H9 (cell line): ENCODE data around the gene SELENOS. TPM values are rescaled to one million over a fixed set of nuclear protein-coding genes. Genes with fewer than 3 reads are reported as not detected.

Experiments
- DNase-seq: peaks from one replicate; pipeline ENCODE4 v3.0.0-alpha.2; 2017
- H2AFZ ChIP-seq: one replicate; pipeline ENCODE4 v1.6.1; 2013; ENCODE audit warnings: mild to moderate bottlenecking, low read length, control low read depth, moderate library complexity
- H2AK5ac ChIP-seq: 2 replicates; pipeline ENCODE4 v1.6.1; 2013; ENCODE audit warnings: low read length, control low read depth, mixed read lengths; ENCODE audit not compliant: insufficient read length
- H2BK120ac ChIP-seq: one replicate; pipeline ENCODE4 v1.6.1; 2013; ENCODE audit warnings: low read depth, mild to moderate bottlenecking, low read length, control low read depth, inconsistent platforms; ENCODE audit not compliant: poor library complexity, severe bottlenecking
- H2BK12ac ChIP-seq: 2 replicates; pipeline ENCODE4 v1.6.1; 2013; ENCODE audit warnings: low read length, control low read depth, mixed read lengths, low read depth; ENCODE audit not compliant: insufficient read length
- H2BK15ac ChIP-seq: 2 replicates; pipeline ENCODE4 v1.6.1; 2013; ENCODE audit warnings: low read depth, low read length, control low read depth
- H2BK20ac ChIP-seq: one replicate; pipeline ENCODE4 v1.6.1; 2013; ENCODE audit warnings: low read depth, mild to moderate bottlenecking, low read length, control low read depth, inconsistent platforms; ENCODE audit not compliant: poor library complexity, severe bottlenecking
- H2BK5ac ChIP-seq: 2 replicates; pipeline ENCODE4 v1.6.1; 2013; ENCODE audit warnings: low read length, control low read depth, mixed read lengths; ENCODE audit not compliant: insufficient read length
- H3K14ac ChIP-seq: 2 replicates; pipeline ENCODE4 v1.6.1; 2013; ENCODE audit warnings: low read length, control low read depth; ENCODE audit not compliant: insufficient read depth
- H3K18ac ChIP-seq: 2 replicates; pipeline ENCODE4 v1.6.1; 2013; ENCODE audit warnings: low read depth, mild to moderate bottlenecking, mixed read lengths, low read length, control low read depth; ENCODE audit not compliant: insufficient read length
- H3K23ac ChIP-seq: 2 replicates; pipeline ENCODE4 v1.6.1; 2013; ENCODE audit warnings: low read length, control low read depth, mixed read lengths, low read depth; ENCODE audit not compliant: insufficient read length
- H3K23me2 ChIP-seq: 2 replicates; pipeline ENCODE4 v1.6.1; 2013; ENCODE audit warnings: low read depth, mild to moderate bottlenecking, mixed read lengths, low read length, control low read depth; ENCODE audit not compliant: insufficient read length, poor library complexity, severe bottlenecking
- H3K27ac ChIP-seq: 2 replicates; pipeline ENCODE4 v1.5.1; 2013; ENCODE audit warnings: low read length, control low read depth, mixed read lengths, low read depth; ENCODE audit not compliant: insufficient read length
- H3K27me3 ChIP-seq: 2 replicates; pipeline ENCODE4 v1.6.1; 2013; ENCODE audit warnings: low read length, control low read depth, inconsistent platforms; ENCODE audit not compliant: insufficient read depth
- H3K4ac ChIP-seq: 2 replicates; pipeline ENCODE4 v1.6.1; 2013; ENCODE audit warnings: low read depth, mild to moderate bottlenecking, control low read depth, inconsistent platforms, low read length, moderate library complexity
- H3K4me1 ChIP-seq: 2 replicates; pipeline ENCODE4 v1.6.1; 2013; ENCODE audit warnings: low read length, control low read depth, inconsistent platforms; ENCODE audit not compliant: insufficient read depth
- H3K4me2 ChIP-seq: 2 replicates; pipeline ENCODE4 v1.6.1; 2013; ENCODE audit warnings: low read length, control low read depth, mixed read lengths; ENCODE audit not compliant: insufficient read length, insufficient read depth
- H3K56ac ChIP-seq: 2 replicates; pipeline ENCODE4 v1.6.1; 2013; ENCODE audit warnings: low read depth, mild to moderate bottlenecking, mixed read lengths, low read length, control low read depth; ENCODE audit not compliant: insufficient read length
- H3K79me1 ChIP-seq: 2 replicates; pipeline ENCODE4 v1.6.1; 2013; ENCODE audit warnings: low read depth, mild to moderate bottlenecking, moderate library complexity, low read length, control low read depth, inconsistent platforms; ENCODE audit not compliant: insufficient read depth, poor library complexity, severe bottlenecking
- H3K79me2 ChIP-seq: 2 replicates; pipeline ENCODE4 v1.6.1; 2013; ENCODE audit warnings: low read length, control low read depth, inconsistent platforms; ENCODE audit not compliant: insufficient read depth
- H3K9ac ChIP-seq: 2 replicates; pipeline ENCODE4 v1.6.1; 2013; ENCODE audit warnings: low read length, control low read depth, mixed read lengths; ENCODE audit not compliant: insufficient read length; ENCODE audit errors: extremely low read depth
- H3K9me3 ChIP-seq: one replicate; pipeline ENCODE4 v1.6.1; 2013; ENCODE audit warnings: low read depth, low read length, inconsistent platforms; ENCODE audit not compliant: control insufficient read depth
- H3T11ph ChIP-seq: one replicate; pipeline ENCODE4 v1.6.1; 2013; ENCODE audit warnings: mild to moderate bottlenecking, low read length, control low read depth, inconsistent platforms
- H4K20me1 ChIP-seq: one replicate; pipeline ENCODE4 v1.6.1; 2013; ENCODE audit not compliant: control insufficient read depth, insufficient read length, insufficient read depth
- H4K5ac ChIP-seq: 2 replicates; pipeline ENCODE4 v1.6.1; 2013; ENCODE audit warnings: low read depth, mild to moderate bottlenecking, mixed read lengths, low read length, control low read depth; ENCODE audit not compliant: insufficient read length
- H4K8ac ChIP-seq: replicated peaks from 2 replicates; pipeline ENCODE4 v1.6.1; 2013; ENCODE audit warnings: low read length, control low read depth, mixed read lengths, low read depth; ENCODE audit not compliant: insufficient read length
- H4K91ac ChIP-seq: 2 replicates; pipeline ENCODE4 v1.6.1; 2013; ENCODE audit warnings: low read depth, mild to moderate bottlenecking, moderate library complexity, mixed read lengths, low read length, control low read depth; ENCODE audit not compliant: insufficient read length
- H3K27ac Mint-ChIP-seq, 3 experiments: 2 replicates in 2 of 3; 3 replicates in 1 of 3; pipeline ENCODE4 v1.8.0; 2020 to 2021; ENCODE audit warnings: mixed read lengths in 3 of 3, mild to moderate bottlenecking in 1 of 3, moderate library complexity in 1 of 3
- H3K27me3 Mint-ChIP-seq: 2 replicates; pipeline ENCODE4 v1.8.0; 2021; ENCODE audit warnings: low read depth, mild to moderate bottlenecking, moderate library complexity, mixed read lengths
- H3K36me3 Mint-ChIP-seq, 3 experiments: 2 replicates in 2 of 3; 3 replicates in 1 of 3; pipeline ENCODE4 v1.8.0; 2020 to 2021; ENCODE audit warnings: low read depth in 3 of 3, mixed read lengths in 3 of 3; ENCODE audit not compliant: insufficient read depth in 1 of 3
- H3K4me1 Mint-ChIP-seq, 2 experiments: 2 replicates each; pipeline ENCODE4 v1.8.0; 2020; ENCODE audit warnings: mixed read lengths in 2 of 2
- H3K4me3 Mint-ChIP-seq, 2 experiments: 2 replicates in 1 of 2; 3 replicates in 1 of 2; pipeline ENCODE4 v1.8.0; 2020 to 2021; ENCODE audit warnings: mild to moderate bottlenecking in 2 of 2, mixed read lengths in 2 of 2, moderate library complexity in 1 of 2
- H3K9me3 Mint-ChIP-seq, 2 experiments: 2 replicates in 1 of 2; 3 replicates in 1 of 2; pipeline ENCODE4 v1.8.0; 2020; ENCODE audit warnings: mild to moderate bottlenecking in 2 of 2, mixed read lengths in 2 of 2, moderate library complexity in 1 of 2
- CTCF ChIP-seq: fragments of 200-600 bp; sonication (generic); conservative IDR thresholded peaks from 3 replicates; pipeline ENCODE4 v1.8.0; 2021; ENCODE audit warnings: antibody characterized with exemption, mild to moderate bottlenecking
- WGBS: extraction: QIAGEN DNeasy Blood & Tissue Kit; methylation state at CpG from one replicate; pipeline ENCODE4 v1.1.7; 2013; ENCODE audit warnings: missing lambda C conversion rate, low lambda C conversion rate, mixed read lengths; ENCODE audit not compliant: insufficient read length; ENCODE audit errors: extremely low coverage; 5-methylcytosine and 5-hydroxymethylcytosine counted together
- total RNA-seq: library from RNA; stranded (reverse); gene quantifications from 2 replicates; pipeline ENCODE4 v1.2.1, GENCODE V29; 2021

The SELENOS gene
- total RNA-seq, 1 experiment from 2014 or later, result 57.7 TPM

- peaks cover 48% of the 10 kb centered on the region for H3K27me3 Mint-ChIP-seq
- WGBS, result no CpG with 5 or more reads among the region's 17 CpGs
- no peak overlapping the region for H2AK5ac ChIP-seq
Observed at GRCh38 chr15:101322854-101323477, 45.7 kb upstream of the SELENOS start.

More at GRCh38 chr15:101322854-101323477, 45.7 kb upstream of the SELENOS start:
- Histone ChIP-seq H3K4me2 (no peak overlapping the region), H2AFZ (no peak overlapping the region), H2BK20ac (no peak overlapping the region), H3K18ac (no peak overlapping the region), H2BK15ac (no peak overlapping the region), H3K27me3 (no peaks in the 10 kb centered on the region), H3K79me1 (no peaks in the 10 kb centered on the region), H3K9ac (no peak overlapping the region), H4K91ac (no peak overlapping the region), H3K27ac (no peak overlapping the region), H4K20me1 (no peaks in the 10 kb centered on the region), H3K9me3 (no peaks in the 10 kb centered on the region), H3K56ac (no peak overlapping the region), H3K14ac (no peak overlapping the region), H2BK12ac (no peak overlapping the region), H3K23me2 (no peaks in the 10 kb centered on the region), H2BK120ac (no peak overlapping the region), H3T11ph (no peak overlapping the region), H4K8ac (no peak overlapping the region), H3K4me1 (no peaks in the 10 kb centered on the region), H3K4ac (no peak overlapping the region), H3K23ac (no peak overlapping the region), H4K5ac (no peak overlapping the region), H3K79me2 (no peaks in the 10 kb centered on the region), H2BK5ac (no peak overlapping the region)
- Mint-ChIP-seq H3K36me3 (no peaks in the 10 kb centered on the region; a peak in 1 of 7 replicates), H3K4me3 (no peak overlapping the region), H3K4me1 (peaks cover 4 to 8% of the 10 kb centered on the region in 2 experiments), H3K9me3 (no peaks in the 10 kb centered on the region), H3K27ac (no peak overlapping the region)
- no peak for TF ChIP-seq CTCF
- no peak for DNase-seq
